Suprapubic skin (tissue), 4 donors: ENCODE results near the gene NPAS2. TPM values are rescaled to one million over a fixed set of nuclear protein-coding genes. Genes with fewer than 3 reads are reported as not detected.

Experiments used
- DNase-seq, 2 donors: peaks; one replicate each; pipeline ENCODE4 v3.0.0-alpha.2; 2019; ENCODE audit warnings: low spot score in 2 of 2
- H3K27ac ChIP-seq: fragments of 200-600 bp; sonication (generic); one replicate; pipeline ENCODE4 v1.5.1; 2019
- H3K27me3 ChIP-seq: fragments of 200-600 bp; sonication (generic); one replicate; pipeline ENCODE4 v1.5.1; 2019
- H3K36me3 ChIP-seq: fragments of 200-600 bp; sonication (generic); one replicate; pipeline ENCODE4 v1.5.1; 2019
- H3K4me1 ChIP-seq: fragments of 200-600 bp; sonication (generic); one replicate; pipeline ENCODE4 v1.5.1; 2019
- H3K4me3 ChIP-seq: fragments of 200-600 bp; sonication (generic); one replicate; pipeline ENCODE4 v1.5.1; 2019; ENCODE audit warnings: mild to moderate bottlenecking
- H3K9me3 ChIP-seq: fragments of 200-600 bp; sonication (generic); one replicate; pipeline ENCODE4 v1.5.1; 2019
- CTCF ChIP-seq, 2 donors: fragments of 200-600 bp in 1 of 2; fragments of 450-650 bp in 1 of 2; sonication (generic) in 1 of 2; IDR thresholded peaks; one replicate each; pipeline ENCODE4 v1.5.1; 2016 to 2019; ENCODE audit warnings: antibody characterized with exemption in 2 of 2, mild to moderate bottlenecking in 1 of 2, moderate library complexity in 1 of 2
- EP300 ChIP-seq: sonication (generic); formaldehyde crosslinking; IDR thresholded peaks from one replicate; pipeline ENCODE4 v1.6.1; 2017; ENCODE audit warnings: antibody characterized with exemption
- POLR2A ChIP-seq, 2 donors: fragments of 450-650 bp; IDR thresholded peaks; one replicate each; pipeline ENCODE4 v1.6.1; 2017; ENCODE audit warnings: antibody characterized with exemption in 2 of 2, mild to moderate bottlenecking in 2 of 2, moderate library complexity in 2 of 2
- POLR2AphosphoS5 ChIP-seq, 3 donors: sonication (generic); formaldehyde crosslinking; IDR thresholded peaks; one replicate each; pipeline ENCODE4 v1.6.1; 2017; ENCODE audit warnings: antibody characterized with exemption in 3 of 3
- WGBS: methylation state at CpG from one replicate; pipeline ENCODE4 v1.1.5; 2018; 5-methylcytosine and 5-hydroxymethylcytosine counted together
- total RNA-seq, 4 donors: library from RNA; depleted of rRNA; stranded (reverse); fragments of >200 nt; gene quantifications; one replicate each; pipeline ENCODE4 v1.1.0, GENCODE V29; 2016

Gene NPAS2
- total RNA-seq, 4 donors from 2014 or later: 46.5 to 90.1 (median 62.9) TPM

- Histone ChIP-seq H3K4me1 (no peaks in the 10 kb centered on the region), H3K36me3 (peaks cover 40% of the 10 kb centered on the region), H3K9me3 (no peaks in the 10 kb centered on the region), H3K4me3 (no peak overlapping the region), H3K27me3 (no peaks in the 10 kb centered on the region), H3K27ac (no peak overlapping the region)
- no peak for DNase-seq
- TF ChIP-seq POLR2A (IDR thresholded peaks at IDR 0.05): no peak
- WGBS: 97% methylated on average over 6 of the region's 6 CpGs
Measured at GRCh38 chr2:101040761-101041160, 220.8 kb downstream of the NPAS2 start.

- no peaks in the 10 kb centered on the region for H3K9me3 ChIP-seq
- no peak overlapping the region for H3K4me3 ChIP-seq
- no peaks in the 10 kb centered on the region for H3K4me1 ChIP-seq
- H3K27me3 ChIP-seq: no peaks in the 10 kb centered on the region
- no peak overlapping the region for H3K27ac ChIP-seq
- 86% methylated on average over 4 of the region's 4 CpGs for WGBS
- no peak for TF ChIP-seq CTCF (IDR thresholded peaks at IDR 0.05)
- TF ChIP-seq POLR2AphosphoS5 (IDR thresholded peaks at IDR 0.05): no peak
- no peak for TF ChIP-seq POLR2A (IDR thresholded peaks at IDR 0.05)
- TF ChIP-seq EP300: no peak
- DNase-seq: no peak
- peaks cover 37% of the 10 kb centered on the region for H3K36me3 ChIP-seq
Measured at GRCh38 chr2:101041413-101041812, 221.5 kb downstream of the NPAS2 start.

- TF ChIP-seq POLR2AphosphoS5 (IDR thresholded peaks at IDR 0.05): no peak
- no peak for TF ChIP-seq POLR2A (IDR thresholded peaks at IDR 0.05)
- TF ChIP-seq CTCF (IDR thresholded peaks at IDR 0.05): no peak
- TF ChIP-seq EP300: no peak
- peaks cover 18% of the 10 kb centered on the region for H3K4me1 ChIP-seq
- no peaks in the 10 kb centered on the region for H3K27me3 ChIP-seq
- H3K36me3 ChIP-seq: peaks cover 19% of the 10 kb centered on the region
- WGBS: 86% methylated on average over 10 of the region's 10 CpGs
- H3K9me3 ChIP-seq: no peaks in the 10 kb centered on the region
- H3K27ac ChIP-seq: no peak overlapping the region
- peak in 1 of 2 donors; percentile 65 for DNase-seq
- H3K4me3 ChIP-seq: no peak overlapping the region
Measured at GRCh38 chr2:101045330-101045729, 225.4 kb downstream of the NPAS2 start.

Other genes starting within 250 kb of the NPAS2 start
- 1,000 to 10,000 TPM; 1,149 to 1,835 (median 1,682) TPM for gene RPL31, start 182.2 kb downstream of the NPAS2 start, total RNA-seq